Adrenal gland (tissue), 12 donors: ENCODE results near the gene LSM14B. TPM values are rescaled to one million over a fixed set of nuclear protein-coding genes. Genes with fewer than 3 reads are reported as not detected.

Experiments used
- DNase-seq, 7 donors: peaks; one replicate each; pipeline ENCODE4 v3.0.0-alpha.2; 2019 to 2020
- H3K27ac ChIP-seq, 5 donors: fragments of 200-600 bp; sonication (generic) in 4 of 5; 1 replicate in 3 of 5; 2 replicates in 2 of 5; pipeline versions ENCODE4 v1.5.1 to v1.8.0; 2016 to 2020; ENCODE audit warnings: mild to moderate bottlenecking in 1 of 5
- H3K27me3 ChIP-seq: fragments of 200-600 bp; 2 replicates; pipeline ENCODE4 v1.8.0; 2021
- H3K36me3 ChIP-seq, 2 donors: fragments of 200-600 bp; replicated peaks in 1 of 2; 1 replicate in 1 of 2; 2 replicates in 1 of 2; pipeline versions ENCODE4 v1.5.1 to v1.8.0; 2018 to 2022
- H3K4me1 ChIP-seq, 2 donors: fragments of 200-600 bp; replicated peaks in 1 of 2; 1 replicate in 1 of 2; 2 replicates in 1 of 2; pipeline versions ENCODE4 v1.5.1 to v1.8.0; 2018 to 2021
- H3K4me3 ChIP-seq, 4 donors: fragments of 200-600 bp; sonication (generic) in 3 of 4; one replicate each; pipeline ENCODE4 v1.5.1; 2016 to 2018
- H3K9me3 ChIP-seq, 3 donors: fragments of 200-600 bp; sonication (generic) in 1 of 3; replicated peaks in 1 of 3; 1 replicate in 2 of 3; 2 replicates in 1 of 3; pipeline versions ENCODE4 v1.5.1 to v1.8.0; 2016 to 2021
- POLR2A ChIP-seq, 2 donors: fragments of 450-650 bp; IDR thresholded peaks; one replicate each; pipeline ENCODE4 v1.6.1; 2017; ENCODE audit warnings: antibody characterized with exemption in 2 of 2, mild to moderate bottlenecking in 2 of 2, moderate library complexity in 1 of 2
- WGBS, 4 donors: extraction: QIAGEN DNeasy Blood & Tissue Kit in 2 of 4; methylation state at CpG; one replicate each; pipeline versions ENCODE4 v1.1.5 to v1.1.7; 2013 to 2017; 5-methylcytosine and 5-hydroxymethylcytosine counted together
- intact Hi-C, 2 donors: fragments of 100-400 bp; cut with DNase I; formaldehyde crosslinking; loops; one replicate each; pipeline versions ENCODE4 v1.14.1 to v1.15.0; 2022 to 2023
- polyA plus RNA-seq, 3 donors: library from polyadenylated mRNA; stranded (reverse); fragments of 200-250 nt in 2 of 3; fragments of 350-450 nt in 1 of 3; fragmentation: Illumina TruSeq in 1 of 3; extraction: RNeasy Lipid Tissue Mini Kit (QIAGEN cat#74804) in 1 of 3; gene quantifications; one replicate each; pipeline ENCODE4 v1.2.3, GENCODE V29; 2013 to 2014
- total RNA-seq, 9 donors: library from RNA; depleted of rRNA in 4 of 9; stranded (reverse); fragments of >200 nt in 4 of 9; fragments of 120-200 nt in 1 of 9; fragmentation: NEBNext Ultra II Directional in 1 of 9; extraction: Animal tissue kit (Norgen Biotek cat#: 25700) in 1 of 9; gene quantifications; one replicate each; pipeline versions ENCODE4 v1.1.0 to v1.2.4, GENCODE V29; 2013 to 2023
- TF ChIP-seq, protein P1 (sequence below), 6 experiments: fragments of 450-650 bp in 4 of 6; fragments of 200-600 bp in 2 of 6; sonication (generic) in 1 of 6; IDR thresholded peaks; 1 replicate in 5 of 6; 2 replicates in 1 of 6; pipeline versions ENCODE4 v1.5.1 to v1.8.0; 2016 to 2021; ENCODE audit warnings: antibody characterized with exemption in 6 of 6, mild to moderate bottlenecking in 2 of 6, moderate library complexity in 1 of 6
- donor health status: healthy with polysubstance abuse.
- donor health status: Bipolar disorder and iron deficiency.
- donor health status: DM: yes; HTN: yes; CAD: no.
- donor health status: DM: no; HTN: no; CAD: no.
- donor health status: DM: no; HTN: no; CAD: no.
- donor health status: DM: yes; HTN: yes; CAD: no.

Gene LSM14B
- total and polyA plus RNA-seq, 12 donors, result 17.6 to 47.0 (median 29.2) TPM

DNA sequence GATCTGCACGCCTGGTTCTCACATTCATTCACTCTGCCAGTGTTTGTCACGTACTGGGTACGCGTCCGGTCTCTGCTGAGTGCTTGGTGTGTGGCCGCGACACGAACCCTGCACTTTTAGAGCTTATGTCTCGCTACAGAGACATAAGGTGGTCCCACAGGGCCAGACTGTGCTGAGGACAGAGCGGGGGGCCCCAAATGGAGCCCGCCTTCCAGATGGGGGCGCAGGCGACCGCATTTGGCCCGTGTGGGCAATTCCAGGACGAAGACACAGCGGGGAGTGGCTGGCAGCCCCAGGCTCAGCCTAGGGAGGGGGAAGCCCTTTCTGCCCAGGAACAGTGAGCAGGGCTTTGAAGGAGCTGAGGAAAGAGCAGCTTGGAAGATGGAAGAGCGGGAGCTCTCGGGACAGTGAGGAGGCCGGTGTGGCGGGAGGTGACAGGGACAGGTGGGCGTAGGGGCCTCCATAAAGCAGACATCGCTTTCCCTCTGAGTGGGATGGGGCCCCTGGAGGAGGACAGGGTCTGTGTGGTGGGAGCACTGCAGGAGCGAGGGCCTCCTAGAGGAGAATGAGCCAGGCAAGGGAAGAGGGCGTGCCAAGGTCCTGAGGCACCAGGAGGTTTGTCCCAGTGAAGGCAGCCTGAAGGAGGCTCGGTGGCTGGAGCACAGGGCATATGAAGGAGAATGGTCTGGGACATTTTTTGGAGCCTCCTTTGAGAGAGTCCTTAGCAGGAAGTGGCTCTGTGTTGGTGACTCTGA lies 52.8 kb downstream of the LSM14B start:
- H3K4me1 ChIP-seq, result no peaks in the 10 kb centered on the region
- intact Hi-C loops, result no loop called here
- DNase-seq, result no peak
- H3K27me3 ChIP-seq, result no peaks in the 10 kb centered on the region
- H3K4me3 ChIP-seq, result no peak overlapping the region
- H3K9me3 ChIP-seq, result no peaks in the 10 kb centered on the region
- H3K36me3 ChIP-seq, result peaks cover 0 to 20% of the 10 kb centered on the region in 2 donors
- no peak overlapping the region for H3K27ac ChIP-seq
- 95 to 97% (median 96%) methylated on average over 26 of the region's 26 CpGs for WGBS, 4 donors
- TF ChIP-seq, protein P1, sequence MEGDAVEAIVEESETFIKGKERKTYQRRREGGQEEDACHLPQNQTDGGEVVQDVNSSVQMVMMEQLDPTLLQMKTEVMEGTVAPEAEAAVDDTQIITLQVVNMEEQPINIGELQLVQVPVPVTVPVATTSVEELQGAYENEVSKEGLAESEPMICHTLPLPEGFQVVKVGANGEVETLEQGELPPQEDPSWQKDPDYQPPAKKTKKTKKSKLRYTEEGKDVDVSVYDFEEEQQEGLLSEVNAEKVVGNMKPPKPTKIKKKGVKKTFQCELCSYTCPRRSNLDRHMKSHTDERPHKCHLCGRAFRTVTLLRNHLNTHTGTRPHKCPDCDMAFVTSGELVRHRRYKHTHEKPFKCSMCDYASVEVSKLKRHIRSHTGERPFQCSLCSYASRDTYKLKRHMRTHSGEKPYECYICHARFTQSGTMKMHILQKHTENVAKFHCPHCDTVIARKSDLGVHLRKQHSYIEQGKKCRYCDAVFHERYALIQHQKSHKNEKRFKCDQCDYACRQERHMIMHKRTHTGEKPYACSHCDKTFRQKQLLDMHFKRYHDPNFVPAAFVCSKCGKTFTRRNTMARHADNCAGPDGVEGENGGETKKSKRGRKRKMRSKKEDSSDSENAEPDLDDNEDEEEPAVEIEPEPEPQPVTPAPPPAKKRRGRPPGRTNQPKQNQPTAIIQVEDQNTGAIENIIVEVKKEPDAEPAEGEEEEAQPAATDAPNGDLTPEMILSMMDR (IDR thresholded peaks at IDR 0.05), result no peak
- no peak for TF ChIP-seq POLR2A (IDR thresholded peaks at IDR 0.05)

DNA sequence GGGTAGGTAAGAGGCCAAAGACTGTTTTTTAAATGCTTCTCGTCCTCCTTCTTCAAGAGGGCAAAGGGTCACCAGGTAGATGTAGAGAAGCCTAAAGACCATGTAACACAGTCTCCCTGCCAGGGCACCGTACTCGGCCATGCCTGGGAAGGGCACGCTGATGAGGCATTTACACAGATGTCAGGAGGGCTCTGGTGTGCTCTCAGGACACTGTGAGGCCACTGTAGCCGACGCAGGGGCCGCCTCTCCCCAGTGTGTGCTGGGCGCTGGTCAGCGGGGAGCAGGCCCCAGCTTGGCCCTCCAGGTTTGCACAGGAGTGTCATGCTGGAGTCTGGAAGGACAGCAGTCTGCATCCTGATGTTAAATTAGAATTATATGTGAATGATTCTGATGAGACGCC lies 53.4 kb downstream of the LSM14B start:
- Histone ChIP-seq H3K27ac (no peak overlapping the region), H3K27me3 (no peaks in the 10 kb centered on the region), H3K4me3 (no peak overlapping the region), H3K4me1 (no peaks in the 10 kb centered on the region), H3K36me3 (peaks cover 0 to 20% of the 10 kb centered on the region in 2 donors), H3K9me3 (no peaks in the 10 kb centered on the region)
- DNase-seq, result no peak
- intact Hi-C loops, result no loop called here
- WGBS, 4 donors, result 89 to 100% (median 95%) methylated on average over 2 to 10 of the region's 10 CpGs
- TF ChIP-seq, protein P1 (IDR thresholded peaks at IDR 0.05), result no peak
- no peak for TF ChIP-seq POLR2A (IDR thresholded peaks at IDR 0.05)

DNA sequence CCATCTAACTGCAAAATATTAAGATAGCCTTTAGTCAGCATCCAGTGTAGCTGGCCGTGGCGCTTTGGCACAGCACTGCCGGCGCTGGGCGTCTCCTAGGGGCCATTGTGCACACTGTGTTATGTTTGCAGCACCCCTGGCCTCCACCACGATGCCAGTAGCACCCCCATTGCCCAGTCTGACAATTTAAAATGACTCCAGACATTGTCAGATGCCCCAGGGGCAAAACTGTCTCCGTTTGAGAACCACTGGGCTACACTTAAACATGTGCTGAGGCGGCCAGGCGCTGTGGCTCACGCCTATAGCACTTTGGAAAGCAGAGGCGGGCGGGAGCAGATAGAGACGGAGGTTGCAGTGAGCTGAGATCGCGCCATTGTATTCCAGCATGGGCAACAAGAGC lies 54.6 kb downstream of the LSM14B start:
- intact Hi-C loops, result no loop called here
- H3K27me3 ChIP-seq, result no peaks in the 10 kb centered on the region
- peaks cover 0 to under 1% of the 10 kb centered on the region in 2 donors for H3K4me1 ChIP-seq
- DNase-seq, result no peak
- TF ChIP-seq POLR2A (IDR thresholded peaks at IDR 0.05), result no peak
- TF ChIP-seq, protein P1 (IDR thresholded peaks at IDR 0.05), result no peak
- H3K27ac ChIP-seq, result no peak overlapping the region
- WGBS, 4 donors, result 93 to 95% (median 94%) methylated on average over 15 of the region's 15 CpGs
- H3K36me3 ChIP-seq, result peaks cover 0 to 20% of the 10 kb centered on the region in 2 donors
- H3K9me3 ChIP-seq, result no peaks in the 10 kb centered on the region
- H3K4me3 ChIP-seq, result no peak overlapping the region

DNA sequence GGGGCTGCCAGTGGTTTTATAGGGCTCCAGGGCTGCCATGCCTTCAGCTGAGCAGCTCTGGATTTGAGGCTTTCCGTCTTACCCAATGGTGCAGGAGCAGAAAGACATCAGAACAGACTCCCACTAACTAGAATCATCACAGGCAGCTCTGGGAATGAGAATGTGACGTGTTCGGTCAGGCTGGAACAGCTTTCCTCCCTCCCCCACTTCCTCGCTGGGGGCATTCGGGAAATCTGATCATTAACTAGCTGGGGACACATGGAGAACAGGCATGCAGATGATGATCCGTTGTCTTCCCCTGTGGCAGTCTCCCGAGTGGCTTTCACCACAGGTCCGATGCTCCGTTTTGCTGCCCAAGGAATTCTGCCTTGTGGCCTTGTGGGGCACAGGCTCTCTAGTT lies 55.0 kb downstream of the LSM14B start:
- Histone ChIP-seq H3K36me3 (peaks cover 0 to 20% of the 10 kb centered on the region in 2 donors), H3K9me3 (no peaks in the 10 kb centered on the region), H3K4me3 (no peak overlapping the region), H3K27ac (no peak overlapping the region), H3K4me1 (peaks cover 0 to 5% of the 10 kb centered on the region in 2 donors), H3K27me3 (no peaks in the 10 kb centered on the region)
- no peak for DNase-seq
- TF ChIP-seq, protein P1 (IDR thresholded peaks at IDR 0.05), result no peak
- no peak for TF ChIP-seq POLR2A (IDR thresholded peaks at IDR 0.05)
- WGBS, 4 donors, result 88 to 93% (median 92%) methylated on average over 9 of the region's 9 CpGs
- intact Hi-C loops, result no loop called here
